Endothelial cell of umbilical vein (primary cell): ENCODE results near the gene RNGTT. TPM values are rescaled to one million over a fixed set of nuclear protein-coding genes. Genes with fewer than 3 reads are reported as not detected.

ENCODE experiments used
- BruUV-seq: library from RNA; stranded (reverse); fragments of 400-500 nt; replicated peaks from 2 replicates; lab custom pipeline; 2021; lab: Mats Ljungman, UMichigan
- CTCF ChIA-PET: fragments of 300-600, 350-600 bp; sonication (Branson Sonifier 250); formaldehyde crosslinking; loops from one replicate; lab custom pipeline; 2021; ENCODE audit warnings: antibody characterized with exemption, inconsistent platforms; lab: Charles Lee
- POLR2A ChIA-PET: fragments of 300-600, 350-600 bp; sonication (Branson Sonifier 250); formaldehyde crosslinking; loops from one replicate; lab custom pipeline; 2021; ENCODE audit warnings: antibody characterized with exemption, inconsistent platforms; lab: Charles Lee
- DNase-seq: peaks from one replicate; pipeline ENCODE4 v3.0.0-alpha.2; 2011; ENCODE audit warnings: low read depth, low spot score
- FAIRE-seq: peaks from 2 replicates; lab custom pipeline; 2011; peaks lifted over from hg19 to GRCh38; lab: Jason Lieb, UNC
- H2AFZ ChIP-seq: 2 replicates; pipeline ENCODE4 v1.6.0; 2012; ENCODE audit warnings: low read depth, low read length, control low read depth, inconsistent platforms
- H3K27ac ChIP-seq: 2 replicates; pipeline ENCODE4 v1.5.1; 2011; ENCODE audit warnings: low read depth, mild to moderate bottlenecking, control low read depth, low read length, moderate library complexity; ENCODE audit not compliant: insufficient read depth
- H3K27me3 ChIP-seq, 2 experiments: 2 replicates each; pipeline versions ENCODE4 v1.6.0 to v1.6.1; 2011; ENCODE audit warnings: low read length in 2 of 2, mixed read lengths in 1 of 2; ENCODE audit not compliant: control insufficient read depth in 2 of 2, insufficient read depth in 2 of 2
- H3K36me3 ChIP-seq, 2 experiments: 2 replicates in 1 of 2; 3 replicates in 1 of 2; pipeline ENCODE4 v1.5.1; 2011; ENCODE audit warnings: low read length in 2 of 2, mild to moderate bottlenecking in 1 of 2, moderate library complexity in 1 of 2; ENCODE audit not compliant: control insufficient read depth in 2 of 2, insufficient read depth in 2 of 2; ENCODE audit errors: extremely low read depth in 1 of 2
- H3K4me1 ChIP-seq: 3 replicates; pipeline ENCODE4 v1.5.1; 2011; ENCODE audit warnings: mild to moderate bottlenecking, low read length; ENCODE audit not compliant: control insufficient read depth, insufficient read depth; ENCODE audit errors: extremely low read depth
- H3K4me2 ChIP-seq: 2 replicates; pipeline ENCODE4 v1.6.1; 2011; ENCODE audit warnings: low read length, control low read depth, mixed read lengths; ENCODE audit not compliant: insufficient read depth
- H3K4me3 ChIP-seq, 3 experiments: fragments of 200-600 bp in 1 of 3; sonication (generic), shearing (Covaris generic) in 1 of 3; replicated peaks in 1 of 3; 2 replicates each; pipeline ENCODE4 v1.5.1; 2011 to 2016; ENCODE audit warnings: control low read depth in 3 of 3, low read length in 3 of 3, mild to moderate bottlenecking in 2 of 3, inconsistent platforms in 1 of 3, low read depth in 1 of 3, moderate library complexity in 1 of 3; ENCODE audit not compliant: insufficient read depth in 1 of 3
- H3K79me2 ChIP-seq: 2 replicates; pipeline ENCODE4 v1.6.0; 2012; ENCODE audit warnings: low read length, inconsistent platforms; ENCODE audit not compliant: control insufficient read depth, insufficient read depth
- H3K9ac ChIP-seq: replicated peaks from 2 replicates; pipeline ENCODE3; 2011; ENCODE audit warnings: low read length, control low read depth; ENCODE audit not compliant: insufficient read depth; ENCODE audit errors: extremely low read depth
- H3K9me1 ChIP-seq: replicated peaks from 3 replicates; pipeline ENCODE4 v1.6.0; 2011; ENCODE audit warnings: mild to moderate bottlenecking, low read length; ENCODE audit not compliant: control insufficient read depth, insufficient read depth; ENCODE audit errors: extremely low read depth
- H3K9me3 ChIP-seq: replicated peaks from 2 replicates; pipeline ENCODE4 v1.5.1; 2012; ENCODE audit warnings: low read length, inconsistent platforms; ENCODE audit not compliant: control insufficient read depth, insufficient read depth
- H4K20me1 ChIP-seq: replicated peaks from 2 replicates; pipeline ENCODE3; 2011; ENCODE audit warnings: mild to moderate bottlenecking, low read length; ENCODE audit not compliant: control insufficient read depth, insufficient read depth; ENCODE audit errors: extremely low read depth
- CTCF ChIP-seq, 2 donors: IDR thresholded peaks; 1 replicate in 1 of 2; 2 replicates in 1 of 2; pipeline ENCODE4 v1.5.1; 2011; ENCODE audit warnings: low read length in 2 of 2, mild to moderate bottlenecking in 2 of 2, moderate library complexity in 2 of 2, control low read depth in 1 of 2, inconsistent platforms in 1 of 2, low read depth in 1 of 2; ENCODE audit not compliant: insufficient read depth in 1 of 2; ENCODE audit errors: extremely low read depth in 1 of 2
- EZH2 ChIP-seq: IDR thresholded peaks from 2 replicates; pipeline ENCODE4 v1.6.1; 2012; ENCODE audit warnings: borderline replicate concordance, low read depth, mild to moderate bottlenecking, moderate library complexity, low read length, inconsistent platforms; ENCODE audit not compliant: severe bottlenecking
- FOS ChIP-seq: IDR thresholded peaks from 2 replicates; pipeline ENCODE4 v1.6.1; 2011; ENCODE audit warnings: mild to moderate bottlenecking, low read length, moderate library complexity, borderline replicate concordance; ENCODE audit not compliant: insufficient read depth
- GATA2 ChIP-seq: IDR thresholded peaks from 2 replicates; pipeline ENCODE4 v1.7.0; 2011; ENCODE audit warnings: low read depth, mild to moderate bottlenecking, moderate library complexity, mixed read lengths, low read length; ENCODE audit not compliant: insufficient read length, insufficient read depth
- JUN ChIP-seq: IDR thresholded peaks from 2 replicates; pipeline ENCODE4 v1.6.1; 2011; ENCODE audit warnings: borderline replicate concordance, low read depth; ENCODE audit not compliant: insufficient read length, insufficient read depth
- MAX ChIP-seq: IDR thresholded peaks from 2 replicates; pipeline ENCODE4 v1.6.1; 2011; ENCODE audit not compliant: insufficient read depth, insufficient read length
- MYC ChIP-seq: IDR thresholded peaks from one replicate; pipeline ENCODE4 v1.6.1; 2011; ENCODE audit warnings: mild to moderate bottlenecking, low read depth, low read length
- POLR2A ChIP-seq: IDR thresholded peaks from 2 replicates; pipeline ENCODE4 v1.6.1; 2012; ENCODE audit warnings: low read depth, mild to moderate bottlenecking, control low read depth, low read length
- POLR2AphosphoS5 ChIP-seq: IDR thresholded peaks from 2 replicates; pipeline ENCODE4 v1.6.1; 2012; ENCODE audit warnings: low read depth, mild to moderate bottlenecking, control low read depth, low read length, moderate library complexity; ENCODE audit not compliant: insufficient read depth
- dilution Hi-C: fragments of 300-500 bp; cut with MboI; formaldehyde crosslinking; loops from one replicate; pipeline ENCODE4 v1.15.0; 2019; ENCODE audit warnings: low sequenced_read_pairs; ENCODE audit not compliant: extremely low pct_ligation_motif_present
- intact Hi-C: fragments of 100-400 bp; cut with micrococcal nuclease; formaldehyde crosslinking; loops from one replicate; pipeline ENCODE4 v1.10.0; 2022
- polyA plus RNA-seq, 4 experiments: library from polyadenylated mRNA; depleted of rRNA in 3 of 4; stranded (reverse) in 3 of 4; unstranded in 1 of 4; fragments of >200 nt; gene quantifications; 2 replicates each; pipeline versions ENCODE4 v1.2.1 to v1.2.3, GENCODE V29; 2011 to 2012; ENCODE audit warnings: missing spikeins in 1 of 4
- total RNA-seq: library from RNA; stranded (reverse); gene quantifications from 2 replicates; pipeline ENCODE4 v1.2.3, GENCODE V29; 2021

The RNGTT gene
- total and polyA plus RNA-seq, 2 donors (not counting 3 experiments of a cell fraction or from before 2014, with no cell fraction given) = 2.1 to 13.1 TPM

- no peak overlapping the region for H3K4me3 ChIP-seq
Observed at GRCh38 chr6:88650029-88650619, 313.3 kb downstream of the RNGTT start.

More at GRCh38 chr6:88650029-88650619, 313.3 kb downstream of the RNGTT start:
- FAIRE-seq = no peak
- Histone ChIP-seq H3K36me3 (no peaks in the 10 kb centered on the region), H3K4me2 (no peak overlapping the region), H3K27ac (no peak overlapping the region), H3K9ac (no peak overlapping the region), H2AFZ (no peak overlapping the region), H3K27me3 (no peaks in the 10 kb centered on the region), H3K9me1 (no peaks in the 10 kb centered on the region), H3K4me1 (no peaks in the 10 kb centered on the region), H3K79me2 (no peaks in the 10 kb centered on the region), H4K20me1 (no peaks in the 10 kb centered on the region), H3K9me3 (no peaks in the 10 kb centered on the region)
- ChIA-PET POLR2A (no interaction called here), CTCF (interaction anchor here (0.6 kb wide), 1 partner anchor 53 kb away, joined by 3 read pairs; no protein-coding TSS in a partner anchor)
- intact Hi-C loops (no loop called here), dilution Hi-C loops (no loop called here)
- DNase-seq = no peak
- TF ChIP-seq POLR2A (no peak), GATA2 (no peak), FOS (no peak), MAX (no peak), CTCF (IDR thresholded peaks at IDR 0.05; ENCODE audit: extremely low read depth in 1 of 2, insufficient read depth in 1 of 2, low read depth in 1 of 2, low read length in 2 of 2) (no peak), EZH2 (no peak), JUN (no peak), POLR2AphosphoS5 (no peak), MYC (no peak)
- BruUV-seq = no TSS peak
